ENCODE results near the gene SPARC. TPM values are rescaled to one million over a fixed set of nuclear protein-coding genes. Genes with fewer than 3 reads are reported as not detected.

SPARC gene
- total RNA-seq, 1 experiment from 2014 or later = not detected

DNA sequence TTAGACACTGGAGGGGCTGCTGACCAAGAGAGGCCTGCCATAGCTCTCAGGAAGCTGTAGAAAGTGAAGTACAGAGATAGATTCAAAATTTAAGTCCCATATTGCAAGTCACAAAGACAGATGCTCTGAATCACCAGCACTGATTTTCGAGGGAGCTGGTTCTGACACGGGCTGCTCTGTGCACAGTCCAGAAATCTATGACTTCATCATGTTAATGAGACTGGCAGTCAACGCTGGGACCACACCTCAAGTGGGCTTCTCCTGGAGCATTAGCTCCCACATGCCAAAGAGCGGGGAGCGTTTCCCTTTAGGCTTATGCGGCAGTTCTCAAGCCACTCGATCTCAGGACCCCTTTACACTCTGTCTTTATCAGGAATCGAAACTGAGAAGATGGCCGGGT lies 61.4 kb downstream of the SPARC start:
- H3K9ac ChIP-seq (ENCODE audit: low read length) = no peak overlapping the region
- no peak overlapping the region for H3K27ac ChIP-seq (ENCODE audit: low read length)
- no peaks in the 10 kb centered on the region for H3K9me2 ChIP-seq (replicated peaks; ENCODE audit: insufficient read depth, low read length)
- H2AFZ ChIP-seq (ENCODE audit: low read length) = no peak overlapping the region
- H3K4me3 ChIP-seq (ENCODE audit: low read length) = no peak overlapping the region
- DNase-seq = no peak
- no peaks in the 10 kb centered on the region for H3K9me3 ChIP-seq (ENCODE audit: low read length)
- no peak overlapping the region for H3K4me2 ChIP-seq (ENCODE audit: low read depth, low read length, poor library complexity, severe bottlenecking)
- no peaks in the 10 kb centered on the region for H3K4me1 ChIP-seq (ENCODE audit: low read length)
- H3K36me3 ChIP-seq (ENCODE audit: insufficient read depth, low read length) = no peaks in the 10 kb centered on the region
- no peaks in the 10 kb centered on the region for H3K27me3 ChIP-seq (ENCODE audit: low read length)
- no peaks in the 10 kb centered on the region for H3K79me2 ChIP-seq (ENCODE audit: low read length)
- H4K20me1 ChIP-seq (ENCODE audit: insufficient read depth, low read depth, low read length) = no peaks in the 10 kb centered on the region

DNA sequence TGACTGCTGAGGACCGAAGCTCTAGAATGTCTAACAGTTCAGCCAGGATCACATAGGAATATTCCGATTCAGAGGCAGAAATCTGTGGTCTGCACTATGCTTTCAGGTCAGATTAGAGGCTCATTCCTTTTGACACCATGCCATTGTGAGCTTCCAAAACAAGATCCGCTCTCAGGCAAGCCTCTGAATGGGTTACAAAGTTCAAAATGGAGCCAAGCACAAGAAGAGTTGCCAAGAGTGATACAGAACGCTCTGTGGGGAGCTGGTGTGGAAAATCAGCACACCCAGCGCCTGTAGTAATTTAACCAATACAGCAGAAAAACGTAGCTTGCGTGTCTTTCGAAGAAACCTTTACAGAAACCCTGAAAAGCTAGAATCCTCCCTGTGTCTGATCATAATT lies 62.2 kb downstream of the SPARC start:
- Histone ChIP-seq H3K79me2 (ENCODE audit: low read length) (no peaks in the 10 kb centered on the region), H3K9ac (ENCODE audit: low read length) (no peak overlapping the region), H3K9me2 (replicated peaks; ENCODE audit: insufficient read depth, low read length) (no peaks in the 10 kb centered on the region), H2AFZ (ENCODE audit: low read length) (no peak overlapping the region), H3K4me2 (ENCODE audit: low read depth, low read length, poor library complexity, severe bottlenecking) (no peak overlapping the region), H3K27me3 (ENCODE audit: low read length) (no peaks in the 10 kb centered on the region), H4K20me1 (ENCODE audit: insufficient read depth, low read depth, low read length) (no peaks in the 10 kb centered on the region), H3K27ac (ENCODE audit: low read length) (no peak overlapping the region), H3K9me3 (ENCODE audit: low read length) (no peaks in the 10 kb centered on the region), H3K4me1 (ENCODE audit: low read length) (no peaks in the 10 kb centered on the region), H3K36me3 (ENCODE audit: insufficient read depth, low read length) (no peaks in the 10 kb centered on the region), H3K4me3 (ENCODE audit: low read length) (no peak overlapping the region)
- DNase-seq = no peak

DNA sequence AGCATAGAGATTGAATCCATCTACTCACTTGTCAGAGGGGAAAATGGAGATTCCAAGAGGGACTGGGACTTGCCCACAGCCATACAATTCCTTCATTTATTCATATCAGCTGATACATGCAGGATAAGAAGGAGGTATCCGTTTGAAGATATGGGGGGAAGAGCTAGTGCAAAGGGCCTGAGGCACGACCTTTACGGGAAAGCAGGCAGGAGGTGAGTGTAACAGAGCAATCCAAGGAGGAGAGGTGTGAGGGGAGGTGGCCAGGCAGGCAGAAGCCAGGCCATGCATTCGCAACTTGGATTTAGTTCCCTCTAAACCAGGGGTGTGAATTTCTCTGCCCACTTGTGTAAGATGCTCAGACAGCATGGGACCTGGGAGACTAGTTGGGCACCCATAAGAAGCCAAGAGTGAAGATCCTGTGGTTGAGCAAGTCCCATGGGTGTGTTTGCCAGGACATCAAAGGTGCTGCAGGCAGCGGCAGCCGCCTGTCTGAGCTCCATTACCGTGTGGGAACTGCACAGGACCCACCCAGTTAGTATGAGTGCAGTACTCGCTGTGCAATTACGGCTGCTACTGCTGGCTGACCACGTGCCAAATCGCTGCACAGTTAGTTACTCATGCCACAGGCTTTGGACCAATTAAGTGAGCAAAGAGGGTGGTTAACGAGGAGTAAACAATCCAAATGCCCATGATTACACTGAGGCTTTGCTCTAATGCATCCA lies 64.2 kb downstream of the SPARC start:
- Histone ChIP-seq H3K4me1 (ENCODE audit: low read length) (no peaks in the 10 kb centered on the region), H3K9me2 (replicated peaks; ENCODE audit: insufficient read depth, low read length) (no peaks in the 10 kb centered on the region)

DNA sequence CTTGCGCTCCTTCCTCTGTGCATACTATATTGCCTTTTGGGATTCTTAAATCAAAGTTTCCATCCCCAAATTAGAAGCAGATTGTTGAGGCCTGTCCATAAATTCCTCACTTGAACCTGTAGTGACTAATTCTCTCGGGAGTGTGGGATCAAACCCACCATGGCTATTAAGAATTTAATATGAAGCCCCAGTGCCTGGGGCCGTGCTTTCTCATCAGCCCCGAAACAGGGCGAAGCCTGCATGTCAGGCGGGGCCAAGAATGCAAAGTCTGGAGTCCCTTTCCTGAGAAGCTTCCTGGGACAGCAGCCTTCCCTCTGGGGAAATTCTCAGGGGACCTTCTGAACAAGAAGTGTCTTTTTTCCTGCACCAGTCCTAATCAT lies 66.3 kb downstream of the SPARC start:
- Histone ChIP-seq H3K27ac (ENCODE audit: low read length) (no peak overlapping the region), H3K9me2 (replicated peaks; ENCODE audit: insufficient read depth, low read length) (no peaks in the 10 kb centered on the region), H3K4me3 (ENCODE audit: low read length) (no peak overlapping the region), H3K4me2 (ENCODE audit: low read depth, low read length, poor library complexity, severe bottlenecking) (no peak overlapping the region), H3K4me1 (ENCODE audit: low read length) (no peaks in the 10 kb centered on the region), H4K20me1 (ENCODE audit: insufficient read depth, low read depth, low read length) (no peaks in the 10 kb centered on the region), H2AFZ (ENCODE audit: low read length) (no peak overlapping the region), H3K27me3 (ENCODE audit: low read length) (no peaks in the 10 kb centered on the region), H3K9ac (ENCODE audit: low read length) (no peak overlapping the region), H3K9me3 (ENCODE audit: low read length) (no peaks in the 10 kb centered on the region), H3K36me3 (ENCODE audit: insufficient read depth, low read length) (no peaks in the 10 kb centered on the region), H3K79me2 (ENCODE audit: low read length) (no peaks in the 10 kb centered on the region)
- no peak for DNase-seq

More for the DNA sequence above, 64.2 kb downstream of the SPARC start:
- Histone ChIP-seq H2AFZ (ENCODE audit: low read length) (no peak overlapping the region), H3K27ac (ENCODE audit: low read length) (no peak overlapping the region), H3K27me3 (ENCODE audit: low read length) (no peaks in the 10 kb centered on the region), H3K36me3 (ENCODE audit: insufficient read depth, low read length) (no peaks in the 10 kb centered on the region), H3K4me2 (ENCODE audit: low read depth, low read length, poor library complexity, severe bottlenecking) (no peak overlapping the region), H4K20me1 (ENCODE audit: insufficient read depth, low read depth, low read length) (no peaks in the 10 kb centered on the region), H3K9ac (ENCODE audit: low read length) (no peak overlapping the region), H3K9me3 (ENCODE audit: low read length) (no peaks in the 10 kb centered on the region), H3K4me3 (ENCODE audit: low read length) (no peak overlapping the region), H3K79me2 (ENCODE audit: low read length) (no peaks in the 10 kb centered on the region)
- DNase-seq = no peak

DNA sequence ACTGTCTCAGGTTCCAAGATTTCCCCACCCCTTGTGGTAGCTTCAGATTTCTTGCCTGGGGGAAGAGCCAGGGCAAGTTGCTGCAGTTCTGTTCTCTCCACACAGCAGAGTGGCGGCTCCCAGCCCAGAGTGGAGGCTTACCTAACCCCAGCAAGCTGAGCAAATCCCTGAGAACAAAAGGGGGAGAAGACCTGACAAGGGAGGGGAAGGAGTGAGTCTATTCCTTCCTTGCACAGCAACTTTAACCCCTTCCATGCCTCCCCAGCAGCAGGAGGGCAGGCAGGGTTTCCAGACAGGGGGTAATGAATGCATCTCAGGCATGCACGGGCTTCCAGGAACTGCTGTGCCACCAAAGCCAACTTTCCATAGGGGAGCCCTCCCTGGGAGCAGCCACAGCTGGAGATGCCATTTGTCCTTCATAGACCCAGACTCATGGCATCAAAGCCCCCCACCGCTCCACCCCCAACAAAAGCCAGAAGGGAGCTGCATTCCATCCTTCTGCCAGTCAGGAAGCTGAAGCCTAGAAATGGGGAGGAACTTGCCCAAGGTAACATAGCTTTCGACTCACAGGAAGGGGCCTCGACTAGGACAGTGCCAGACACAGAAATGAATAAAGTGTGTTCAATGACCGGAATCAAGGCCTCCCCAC lies 66.8 kb downstream of the SPARC start:
- H3K9me2 ChIP-seq (replicated peaks; ENCODE audit: insufficient read depth, low read length) = no peaks in the 10 kb centered on the region
- no peaks in the 10 kb centered on the region for H4K20me1 ChIP-seq (ENCODE audit: insufficient read depth, low read depth, low read length)
- no peak overlapping the region for H3K27ac ChIP-seq (ENCODE audit: low read length)
- no peaks in the 10 kb centered on the region for H3K36me3 ChIP-seq (ENCODE audit: insufficient read depth, low read length)
- no peak overlapping the region for H3K4me3 ChIP-seq (ENCODE audit: low read length)
- no peaks in the 10 kb centered on the region for H3K27me3 ChIP-seq (ENCODE audit: low read length)
- DNase-seq = no peak
- no peaks in the 10 kb centered on the region for H3K4me1 ChIP-seq (ENCODE audit: low read length)
- no peak overlapping the region for H3K9ac ChIP-seq (ENCODE audit: low read length)
- H3K9me3 ChIP-seq (ENCODE audit: low read length) = no peaks in the 10 kb centered on the region
- H3K79me2 ChIP-seq (ENCODE audit: low read length) = no peaks in the 10 kb centered on the region
- H2AFZ ChIP-seq (ENCODE audit: low read length) = no peak overlapping the region
- no peak overlapping the region for H3K4me2 ChIP-seq (ENCODE audit: low read depth, low read length, poor library complexity, severe bottlenecking)

DNA sequence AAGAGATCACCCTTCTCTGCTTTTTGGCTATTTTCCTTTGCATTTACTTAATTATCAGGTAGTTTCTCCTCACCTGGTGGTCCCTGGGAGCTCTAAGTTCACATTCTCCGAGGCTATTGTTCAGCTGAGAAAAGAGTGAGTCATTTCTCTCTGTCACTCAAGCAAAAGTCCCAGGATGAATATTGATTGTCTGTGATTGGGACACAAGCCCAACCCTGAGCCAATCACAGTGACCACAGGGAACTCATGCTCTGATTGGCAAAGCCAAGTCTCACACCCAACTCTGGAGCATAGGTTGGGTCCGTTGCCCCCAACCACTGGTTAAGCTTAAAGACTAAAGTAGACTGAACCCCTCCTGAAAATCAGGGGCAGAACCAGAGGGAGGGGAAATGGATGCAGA lies 67.8 kb downstream of the SPARC start:
- Histone ChIP-seq H2AFZ (ENCODE audit: low read length) (no peak overlapping the region), H3K27ac (ENCODE audit: low read length) (no peak overlapping the region), H3K27me3 (ENCODE audit: low read length) (no peaks in the 10 kb centered on the region), H3K79me2 (ENCODE audit: low read length) (no peaks in the 10 kb centered on the region), H4K20me1 (ENCODE audit: insufficient read depth, low read depth, low read length) (no peaks in the 10 kb centered on the region), H3K9me3 (ENCODE audit: low read length) (no peaks in the 10 kb centered on the region), H3K9ac (ENCODE audit: low read length) (no peak overlapping the region), H3K9me2 (replicated peaks; ENCODE audit: insufficient read depth, low read length) (no peaks in the 10 kb centered on the region), H3K4me1 (ENCODE audit: low read length) (no peaks in the 10 kb centered on the region), H3K4me2 (ENCODE audit: low read depth, low read length, poor library complexity, severe bottlenecking) (no peak overlapping the region), H3K4me3 (ENCODE audit: low read length) (no peak overlapping the region), H3K36me3 (ENCODE audit: insufficient read depth, low read length) (no peaks in the 10 kb centered on the region)
- no peak for DNase-seq

DNA sequence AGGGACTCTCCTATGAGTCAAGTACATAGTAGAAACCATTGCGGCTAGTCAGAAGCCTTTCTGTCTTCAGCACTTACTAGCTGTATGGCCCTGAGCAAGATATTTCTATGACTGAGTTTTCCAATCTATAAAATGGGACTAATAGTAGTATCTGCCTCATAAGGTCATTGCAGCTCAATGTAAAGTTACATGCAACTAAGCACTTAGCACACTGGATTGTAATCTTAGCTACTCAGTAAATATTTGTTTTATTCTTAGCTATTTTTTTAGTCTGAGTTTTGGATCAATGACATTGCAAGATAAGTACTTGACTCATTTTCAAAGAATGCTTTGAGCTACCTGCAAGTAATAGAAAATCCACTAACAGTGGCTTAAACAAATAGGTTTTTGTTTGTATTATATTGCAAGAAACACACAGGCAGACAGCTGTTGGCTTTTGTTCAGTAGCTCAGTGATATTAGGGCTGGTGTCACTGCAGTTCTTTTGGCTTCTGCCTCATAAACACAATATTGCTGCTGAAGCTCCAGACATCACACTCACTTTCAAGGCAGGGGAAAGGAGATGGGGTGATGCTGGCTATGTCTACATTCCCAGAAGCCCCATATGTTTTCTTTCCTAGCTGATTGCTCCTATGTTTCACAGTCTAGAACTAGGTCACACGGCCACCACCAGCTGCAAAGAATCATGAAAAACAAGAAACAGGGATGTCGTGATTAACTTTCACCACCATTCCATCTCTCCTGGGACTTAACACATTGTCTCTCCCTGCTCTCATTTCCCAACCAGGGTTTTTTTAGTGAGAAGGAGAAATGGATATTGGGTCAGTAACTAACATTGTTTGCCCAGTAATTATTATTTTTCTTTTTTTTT lies 68.6 kb downstream of the SPARC start:
- Histone ChIP-seq H3K27me3 (ENCODE audit: low read length) (no peaks in the 10 kb centered on the region), H3K9ac (ENCODE audit: low read length) (no peak overlapping the region), H3K4me3 (ENCODE audit: low read length) (no peak overlapping the region), H3K9me2 (replicated peaks; ENCODE audit: insufficient read depth, low read length) (no peaks in the 10 kb centered on the region), H4K20me1 (ENCODE audit: insufficient read depth, low read depth, low read length) (no peaks in the 10 kb centered on the region), H3K4me1 (ENCODE audit: low read length) (no peaks in the 10 kb centered on the region), H3K9me3 (ENCODE audit: low read length) (no peaks in the 10 kb centered on the region), H3K4me2 (ENCODE audit: low read depth, low read length, poor library complexity, severe bottlenecking) (no peak overlapping the region), H3K27ac (ENCODE audit: low read length) (no peak overlapping the region), H2AFZ (ENCODE audit: low read length) (no peak overlapping the region), H3K79me2 (ENCODE audit: low read length) (no peaks in the 10 kb centered on the region), H3K36me3 (ENCODE audit: insufficient read depth, low read length) (no peaks in the 10 kb centered on the region)
- no peak for DNase-seq

DNA sequence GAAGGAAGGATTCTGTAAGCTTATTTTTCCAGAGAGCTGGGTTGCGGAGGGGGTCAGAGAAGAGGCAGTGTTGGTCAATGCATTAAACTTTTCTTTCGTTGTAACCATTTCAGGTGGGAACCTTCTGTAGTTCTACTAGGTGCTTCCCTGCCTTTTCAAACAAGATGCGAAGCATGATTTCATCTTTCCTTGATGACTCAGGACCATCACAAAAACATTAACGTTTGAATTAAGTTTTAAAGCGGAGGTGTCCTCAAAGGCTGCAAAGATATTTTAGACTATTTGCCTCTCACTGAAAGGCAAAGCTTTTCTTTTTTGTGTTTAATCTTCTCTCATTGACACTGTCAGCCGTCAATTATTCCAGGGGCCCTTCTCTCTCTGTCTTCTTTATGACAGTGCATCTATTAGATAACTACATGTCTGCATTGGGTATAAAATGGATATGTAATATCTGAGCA lies 69.3 kb downstream of the SPARC start:
- H3K9me3 ChIP-seq (ENCODE audit: low read length) = no peaks in the 10 kb centered on the region
- no peak for DNase-seq
- no peak overlapping the region for H2AFZ ChIP-seq (ENCODE audit: low read length)
- no peaks in the 10 kb centered on the region for H3K9me2 ChIP-seq (replicated peaks; ENCODE audit: insufficient read depth, low read length)
- H3K36me3 ChIP-seq (ENCODE audit: insufficient read depth, low read length) = no peaks in the 10 kb centered on the region
- no peaks in the 10 kb centered on the region for H4K20me1 ChIP-seq (ENCODE audit: insufficient read depth, low read depth, low read length)
- no peak overlapping the region for H3K27ac ChIP-seq (ENCODE audit: low read length)
- H3K4me1 ChIP-seq (ENCODE audit: low read length) = no peaks in the 10 kb centered on the region
- no peak overlapping the region for H3K4me2 ChIP-seq (ENCODE audit: low read depth, low read length, poor library complexity, severe bottlenecking)
- H3K9ac ChIP-seq (ENCODE audit: low read length) = no peak overlapping the region
- no peak overlapping the region for H3K4me3 ChIP-seq (ENCODE audit: low read length)
- H3K79me2 ChIP-seq (ENCODE audit: low read length) = no peaks in the 10 kb centered on the region
- no peaks in the 10 kb centered on the region for H3K27me3 ChIP-seq (ENCODE audit: low read length)
